Sigmoid colon (tissue), 7 donors: ENCODE measurements around the gene MEIG1. TPM values are rescaled to one million over a fixed set of nuclear protein-coding genes. Genes with fewer than 3 reads are reported as not detected.
"Not testable (repeated sequence)": the region's sequence is repeated elsewhere in the genome, so short reads cannot be mapped to it uniquely, and the experiment has no call there.

Experiments used
- DNase-seq: peaks from one replicate; pipeline ENCODE4 v3.0.0-alpha.2; 2019
- H3K27ac ChIP-seq, 4 donors: fragments of 200-600 bp; sonication (generic); one replicate each; pipeline ENCODE4 v1.5.1; 2016 to 2019; ENCODE audit warnings: mild to moderate bottlenecking in 1 of 4
- H3K27me3 ChIP-seq, 3 donors: fragments of 200-600 bp; sonication (generic); one replicate each; pipeline ENCODE4 v1.5.1; 2019; ENCODE audit warnings: mild to moderate bottlenecking in 1 of 3
- H3K36me3 ChIP-seq, 4 donors: fragments of 200-600 bp; sonication (generic); one replicate each; pipeline ENCODE4 v1.5.1; 2016 to 2019
- H3K4me1 ChIP-seq, 4 donors: fragments of 200-600 bp; sonication (generic); one replicate each; pipeline ENCODE4 v1.5.1; 2017 to 2019
- H3K4me3 ChIP-seq, 4 donors: fragments of 200-600 bp; sonication (generic); one replicate each; pipeline ENCODE4 v1.5.1; 2017 to 2019; ENCODE audit warnings: mild to moderate bottlenecking in 2 of 4, moderate library complexity in 1 of 4
- H3K9me3 ChIP-seq, 4 donors: fragments of 200-600 bp in 3 of 4; sonication (generic) in 3 of 4; one replicate each; pipeline versions ENCODE4 v1.5.1 to v1.6.1; 2013 to 2019
- EP300 ChIP-seq, 4 donors: sonication (generic); formaldehyde crosslinking; IDR thresholded peaks; one replicate each; pipeline ENCODE4 v1.6.1; 2017; ENCODE audit warnings: antibody characterized with exemption in 4 of 4
- POLR2A ChIP-seq, 2 donors: fragments of 450-650 bp; IDR thresholded peaks; one replicate each; pipeline ENCODE4 v1.6.1; 2016; ENCODE audit warnings: antibody characterized with exemption in 2 of 2, mild to moderate bottlenecking in 2 of 2, moderate library complexity in 2 of 2
- POLR2AphosphoS5 ChIP-seq, 4 donors: sonication (generic); formaldehyde crosslinking; IDR thresholded peaks; one replicate each; pipeline ENCODE4 v1.6.1; 2017; ENCODE audit warnings: antibody characterized with exemption in 4 of 4
- WGBS, 2 donors: extraction: QIAGEN DNeasy Blood & Tissue Kit; methylation state at CpG; one replicate each; pipeline ENCODE4 v1.1.7; 2013; 5-methylcytosine and 5-hydroxymethylcytosine counted together
- intact Hi-C: fragments of 100-400 bp; cut with DNase I; formaldehyde crosslinking; loops from one replicate; pipeline ENCODE4 v1.15.1; 2023
- polyA plus RNA-seq, 3 donors: library from polyadenylated mRNA; stranded (reverse); fragments of 200-250 nt; gene quantifications; one replicate each; pipeline ENCODE4 v1.2.3, GENCODE V29; 2013
- total RNA-seq, 4 donors: library from RNA; depleted of rRNA; stranded (reverse); fragments of >200 nt; gene quantifications; one replicate each; pipeline ENCODE4 v1.1.0, GENCODE V29; 2016
- TF ChIP-seq, protein P1 (sequence below), 4 experiments: fragments of 450-650 bp in 3 of 4; fragments of 200-600 bp in 1 of 4; IDR thresholded peaks; one replicate each; pipeline ENCODE4 v1.5.1; 2016 to 2019; ENCODE audit warnings: antibody characterized with exemption in 4 of 4, mild to moderate bottlenecking in 3 of 4, moderate library complexity in 2 of 4
- donor health status: healthy with polysubstance abuse.
- donor health status: Bipolar disorder and iron deficiency.
- donor health status: healthy.

MEIG1 gene
- total and polyA plus RNA-seq, 7 donors = 1.3 TPM; not detected in 6

DNA sequence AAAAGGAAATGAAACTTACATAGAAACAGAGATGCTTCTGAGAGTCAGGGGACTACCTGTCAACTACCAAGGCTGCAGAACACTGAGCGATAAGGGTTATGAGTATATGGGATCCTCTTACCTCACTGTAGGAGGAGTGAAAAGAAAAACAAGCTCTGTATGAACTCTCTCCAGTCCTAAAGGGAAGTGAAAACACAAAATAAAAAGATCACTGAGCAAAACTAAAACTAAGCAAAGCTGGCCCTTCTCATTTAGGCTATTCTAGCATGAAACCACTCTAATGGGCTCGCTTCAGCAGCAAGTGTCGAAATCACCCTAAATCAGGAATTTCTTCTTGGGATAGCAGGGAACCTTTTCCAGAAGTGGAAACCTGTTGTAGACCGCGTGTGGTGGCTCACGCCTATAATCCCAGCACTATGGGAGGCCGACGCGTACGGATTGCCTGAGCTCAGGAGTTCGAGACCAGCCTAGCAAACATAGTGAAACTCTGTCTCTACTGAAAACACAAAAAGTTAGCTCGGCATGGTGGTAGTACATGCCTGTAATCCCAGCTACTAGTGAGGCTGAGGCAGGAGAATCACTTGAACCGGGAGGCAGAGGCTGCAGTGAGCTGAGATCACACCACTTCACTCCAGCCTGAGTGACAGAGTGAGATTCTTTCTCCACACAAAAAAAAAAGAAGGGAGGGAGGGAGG lies 32.3 kb upstream of the MEIG1 start:
- Histone ChIP-seq H3K9me3 (no peaks in the 10 kb centered on the region), H3K36me3 (peaks cover 0 to 100% (median 43%) of the 10 kb centered on the region in 4 donors), H3K4me1 (no peaks in the 10 kb centered on the region), H3K4me3 (no peak overlapping the region), H3K27me3 (no peaks in the 10 kb centered on the region), H3K27ac (no peak overlapping the region)
- intact Hi-C loops = no loop called here
- no peak for TF ChIP-seq POLR2AphosphoS5 (IDR thresholded peaks at IDR 0.05)
- TF ChIP-seq, protein P1, sequence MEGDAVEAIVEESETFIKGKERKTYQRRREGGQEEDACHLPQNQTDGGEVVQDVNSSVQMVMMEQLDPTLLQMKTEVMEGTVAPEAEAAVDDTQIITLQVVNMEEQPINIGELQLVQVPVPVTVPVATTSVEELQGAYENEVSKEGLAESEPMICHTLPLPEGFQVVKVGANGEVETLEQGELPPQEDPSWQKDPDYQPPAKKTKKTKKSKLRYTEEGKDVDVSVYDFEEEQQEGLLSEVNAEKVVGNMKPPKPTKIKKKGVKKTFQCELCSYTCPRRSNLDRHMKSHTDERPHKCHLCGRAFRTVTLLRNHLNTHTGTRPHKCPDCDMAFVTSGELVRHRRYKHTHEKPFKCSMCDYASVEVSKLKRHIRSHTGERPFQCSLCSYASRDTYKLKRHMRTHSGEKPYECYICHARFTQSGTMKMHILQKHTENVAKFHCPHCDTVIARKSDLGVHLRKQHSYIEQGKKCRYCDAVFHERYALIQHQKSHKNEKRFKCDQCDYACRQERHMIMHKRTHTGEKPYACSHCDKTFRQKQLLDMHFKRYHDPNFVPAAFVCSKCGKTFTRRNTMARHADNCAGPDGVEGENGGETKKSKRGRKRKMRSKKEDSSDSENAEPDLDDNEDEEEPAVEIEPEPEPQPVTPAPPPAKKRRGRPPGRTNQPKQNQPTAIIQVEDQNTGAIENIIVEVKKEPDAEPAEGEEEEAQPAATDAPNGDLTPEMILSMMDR (IDR thresholded peaks at IDR 0.05) = no peak
- no peak for TF ChIP-seq POLR2A (IDR thresholded peaks at IDR 0.05)
- TF ChIP-seq EP300 (IDR thresholded peaks at IDR 0.05) = no peak
- 85 to 90% methylated on average over 13 of the region's 13 CpGs for WGBS, 2 donors
- DNase-seq = no peak

DNA sequence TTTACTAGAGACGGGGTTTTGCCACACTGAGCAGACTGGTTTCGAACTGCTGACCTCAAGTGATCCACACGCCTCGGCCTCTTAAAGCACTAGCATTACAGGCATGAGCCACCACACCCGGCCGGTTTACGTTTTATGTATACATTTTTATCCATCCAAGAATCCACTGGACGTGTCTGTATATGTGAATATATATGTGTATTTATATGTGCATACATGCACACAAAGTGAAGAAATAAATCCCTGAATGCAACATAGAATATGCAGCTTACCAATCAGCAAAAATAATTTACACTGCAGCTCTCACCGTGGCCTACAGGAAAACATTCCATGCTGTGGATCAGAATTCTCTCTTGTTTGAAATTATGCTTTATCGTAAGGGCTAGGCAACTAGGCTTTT lies 28.6 kb upstream of the MEIG1 start:
- Histone ChIP-seq H3K27me3 (no peaks in the 10 kb centered on the region), H3K4me3 (no peak overlapping the region), H3K27ac (no peak overlapping the region), H3K36me3 (peaks cover 3 to 100% (median 49%) of the 10 kb centered on the region in 4 donors), H3K9me3 (no peaks in the 10 kb centered on the region), H3K4me1 (no peaks in the 10 kb centered on the region)
- no peak for DNase-seq
- TF ChIP-seq, protein P1 (IDR thresholded peaks at IDR 0.05) = no peak
- TF ChIP-seq POLR2A (IDR thresholded peaks at IDR 0.05) (no peak), EP300 (IDR thresholded peaks at IDR 0.05) (no peak), POLR2AphosphoS5 (IDR thresholded peaks at IDR 0.05) (no peak)
- 95 to 97% methylated on average over 10 of the region's 10 CpGs for WGBS, 2 donors
- intact Hi-C loops = no loop called here

GRCh38 chr10:14936584-14936983 lies 22.6 kb upstream of the MEIG1 start:
- Histone ChIP-seq H3K4me1 (no peaks in the 10 kb centered on the region), H3K36me3 (peaks cover 3 to 56% (median 32%) of the 10 kb centered on the region in 4 donors), H3K27ac (no peak overlapping the region), H3K27me3 (no peaks in the 10 kb centered on the region), H3K4me3 (no peak overlapping the region), H3K9me3 (no peaks in the 10 kb centered on the region)
- no peak for DNase-seq
- intact Hi-C loops = no loop called here
- TF ChIP-seq EP300 (IDR thresholded peaks at IDR 0.05) (no peak), POLR2A (IDR thresholded peaks at IDR 0.05) (no peak), POLR2AphosphoS5 (IDR thresholded peaks at IDR 0.05) (no peak)
- TF ChIP-seq, protein P1 (IDR thresholded peaks at IDR 0.05) = no peak
- WGBS, 2 donors = 95% methylated on average over 2 of the region's 2 CpGs

DNA sequence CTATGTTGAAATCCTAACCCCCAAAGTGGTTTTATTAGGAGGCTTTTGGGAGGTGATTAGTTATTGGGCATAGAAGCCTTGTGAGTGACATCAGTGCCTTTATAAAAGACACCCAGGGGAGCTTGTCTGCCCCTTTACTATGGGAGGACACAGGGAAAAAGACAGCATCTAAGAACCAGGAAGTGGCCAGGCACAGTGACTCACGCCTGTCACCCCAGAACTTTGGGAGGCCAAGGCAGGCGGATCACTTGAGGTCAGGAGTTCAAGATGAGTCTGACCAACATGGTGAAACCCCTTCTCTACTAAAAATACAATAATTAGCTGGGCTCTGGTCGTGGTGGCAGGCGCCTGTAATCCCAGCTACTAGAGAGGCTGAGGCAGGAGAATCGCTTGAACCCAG lies 20.2 kb upstream of the MEIG1 start:
- not testable (repeated sequence) for DNase-seq

DNA sequence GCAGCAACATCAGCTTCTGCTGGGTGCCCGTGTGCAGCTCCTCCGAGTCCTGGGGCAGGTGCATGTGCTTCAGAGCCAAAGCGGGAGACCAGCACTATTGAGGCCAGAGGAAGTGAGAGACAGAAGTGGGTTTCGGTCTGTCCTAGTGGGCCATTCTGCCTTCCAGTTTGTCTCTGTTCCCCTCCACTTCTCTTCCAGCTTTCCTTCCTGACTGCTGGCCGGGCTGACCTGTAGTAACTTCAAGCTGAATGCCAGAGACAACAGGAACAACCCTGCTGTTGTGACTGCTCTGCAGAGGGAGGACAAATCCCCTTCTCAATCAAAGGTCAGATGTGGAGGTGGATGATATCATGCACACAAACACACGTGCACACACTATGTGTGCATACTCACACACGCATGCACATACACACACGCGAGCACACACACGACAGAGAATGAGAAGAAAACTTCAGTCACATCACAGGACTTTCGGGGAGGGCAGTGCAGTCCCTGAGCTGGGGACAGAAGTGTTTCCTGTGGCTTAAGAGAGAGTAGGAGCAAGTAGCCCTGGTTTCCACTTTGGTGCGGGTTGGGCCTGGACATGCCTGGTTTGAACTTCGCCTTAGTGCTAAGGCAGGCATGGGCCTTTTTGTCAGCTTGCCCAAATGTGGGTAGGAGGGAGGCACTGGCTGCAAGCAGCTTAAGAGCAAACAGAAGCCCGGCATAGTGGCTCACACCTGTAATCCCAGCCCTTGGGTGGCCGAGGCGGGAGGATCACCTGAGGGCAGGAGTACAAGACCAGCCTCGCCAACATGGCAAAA lies 16.8 kb upstream of the MEIG1 start:
- H3K4me3 ChIP-seq, H3K4me1 ChIP-seq, DNase-seq, H3K9me3 ChIP-seq, intact Hi-C loops, H3K27me3 ChIP-seq, H3K27ac ChIP-seq: not testable (repeated sequence)
- peaks cover 0 to 49% (median 13%) of the 10 kb centered on the region in 4 donors for H3K36me3 ChIP-seq
- WGBS, 2 donors = 87 to 92% methylated on average over 17 of the region's 17 CpGs

More for the DNA sequence above, 20.2 kb upstream of the MEIG1 start:
- H3K4me3 ChIP-seq, H3K27ac ChIP-seq, H3K4me1 ChIP-seq, intact Hi-C loops, H3K9me3 ChIP-seq, H3K27me3 ChIP-seq: not testable (repeated sequence)
- peaks cover 0 to 52% (median 19%) of the 10 kb centered on the region in 4 donors for H3K36me3 ChIP-seq
- WGBS, 2 donors = 68 to 83% methylated on average over 4 of the region's 5 CpGs

DNA sequence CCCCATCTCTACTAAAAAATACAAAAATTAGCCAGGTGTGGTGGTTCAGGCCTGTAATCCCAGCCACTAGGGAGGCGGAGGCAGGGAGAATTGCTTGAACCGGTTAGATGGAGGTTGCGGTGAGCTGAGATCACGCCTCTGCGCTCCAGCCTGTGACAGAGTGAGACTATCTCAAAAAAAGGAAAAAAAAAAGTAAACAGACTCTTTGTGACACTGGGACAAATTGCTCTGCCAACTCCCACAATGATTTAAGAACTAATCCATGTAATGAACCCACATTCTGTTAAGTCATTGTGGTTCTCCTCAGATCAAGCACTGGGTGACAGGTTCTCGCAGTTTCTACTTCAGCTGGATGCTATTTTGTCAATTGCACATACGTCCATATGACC lies 16.2 kb upstream of the MEIG1 start:
- DNase-seq, H3K27me3 ChIP-seq, H3K9me3 ChIP-seq, H3K4me3 ChIP-seq, H3K4me1 ChIP-seq, intact Hi-C loops, H3K27ac ChIP-seq: not testable (repeated sequence)
- WGBS, 2 donors = 96 to 99% methylated on average over 7 of the region's 7 CpGs
- H3K36me3 ChIP-seq = peaks cover 0 to 55% (median 18%) of the 10 kb centered on the region in 4 donors
